GM23248 (cell line): ENCODE measurements around the gene THSD4. TPM values are rescaled to one million over a fixed set of nuclear protein-coding genes. Genes with fewer than 3 reads are reported as not detected.

ENCODE experiments used
- DNase-seq: peaks from one replicate; pipeline ENCODE4 v3.0.0-alpha.2; 2015
- H2AFZ ChIP-seq: fragments of 200-600 bp; sonication (generic); 2 replicates; pipeline ENCODE4 v1.6.1; 2016; ENCODE audit warnings: antibody characterized with exemption
- H3F3A ChIP-seq: fragments of 200-600 bp; sonication (generic); 2 replicates; pipeline ENCODE4 v1.6.1; 2016; ENCODE audit warnings: mild to moderate bottlenecking, antibody characterized with exemption, mixed run types; ENCODE audit not compliant: insufficient read depth
- H3K27ac ChIP-seq: fragments of 200-600 bp; sonication (generic); 2 replicates; pipeline ENCODE4 v1.5.1; 2016; ENCODE audit warnings: mild to moderate bottlenecking
- H3K27me3 ChIP-seq: fragments of 200-600 bp; sonication (generic); replicated peaks from 2 replicates; pipeline ENCODE4 v1.6.1; 2016; ENCODE audit warnings: mild to moderate bottlenecking; ENCODE audit not compliant: insufficient read depth
- H3K36me3 ChIP-seq: fragments of 200-600 bp; sonication (generic); 2 replicates; pipeline ENCODE4 v1.6.1; 2016; ENCODE audit warnings: low read depth, mild to moderate bottlenecking
- H3K4me1 ChIP-seq: fragments of 200-600 bp; sonication (generic); 2 replicates; pipeline ENCODE4 v1.6.1; 2016; ENCODE audit warnings: mild to moderate bottlenecking; ENCODE audit not compliant: insufficient read depth
- H3K4me2 ChIP-seq: fragments of 200-600 bp; sonication (generic); one replicate; pipeline ENCODE4 v1.6.1; 2016; ENCODE audit warnings: mild to moderate bottlenecking; ENCODE audit not compliant: unreplicated experiment
- H3K4me3 ChIP-seq: fragments of 200-600 bp; sonication (generic); 2 replicates; pipeline ENCODE4 v1.5.1; 2016; ENCODE audit warnings: mild to moderate bottlenecking
- H3K79me2 ChIP-seq: fragments of 200-600 bp; sonication (generic); 2 replicates; pipeline ENCODE4 v1.6.1; 2016; ENCODE audit warnings: mild to moderate bottlenecking; ENCODE audit not compliant: insufficient read depth
- H3K9ac ChIP-seq: fragments of 200-600 bp; sonication (generic); 2 replicates; pipeline ENCODE4 v1.6.1; 2016; ENCODE audit warnings: mild to moderate bottlenecking
- H3K9me2 ChIP-seq: fragments of 200-600 bp; sonication (generic); 2 replicates; pipeline ENCODE4 v1.6.1; 2016; ENCODE audit warnings: mixed run types, mild to moderate bottlenecking, moderate library complexity; ENCODE audit not compliant: insufficient read depth
- H3K9me3 ChIP-seq: fragments of 200-600 bp; sonication (generic); one replicate; pipeline ENCODE4 v1.6.1; 2017; ENCODE audit warnings: low read depth
- H4K20me1 ChIP-seq: fragments of 200-600 bp; sonication (generic); 2 replicates; pipeline ENCODE4 v1.6.0; 2016; ENCODE audit not compliant: insufficient read depth
- EZH2 ChIP-seq: fragments of 200-600 bp; sonication (generic); IDR thresholded peaks from 2 replicates; pipeline ENCODE4 v1.6.1; 2018; ENCODE audit warnings: antibody characterized with exemption, mild to moderate bottlenecking; ENCODE audit not compliant: insufficient read depth, poor library complexity, severe bottlenecking
- EZH2phosphoT487 ChIP-seq: fragments of 200-600 bp; sonication (generic); IDR thresholded peaks from 2 replicates; pipeline ENCODE4 v1.6.1; 2018; ENCODE audit warnings: antibody characterized with exemption, moderate library complexity, mild to moderate bottlenecking, low read depth; ENCODE audit not compliant: insufficient read depth
- WGBS, 2 experiments: methylation state at CpG; one replicate each; pipeline ENCODE4 v1.1.6; 2015 to 2017; ENCODE audit warnings: low lambda C conversion rate in 2 of 2, low coverage in 1 of 2; ENCODE audit errors: missing lambda C conversion rate in 2 of 2; 5-methylcytosine and 5-hydroxymethylcytosine counted together
- in situ Hi-C: fragments of 300-500 bp; cut with MboI; formaldehyde crosslinking; loops from 2 replicates; pipeline ENCODE4 v1.15.0; 2020
- polyA plus RNA-seq: library from polyadenylated mRNA; unstranded; fragments of >200 nt; fragmentation: Nextera tagmentation; extraction: Ambion mirVana; gene quantifications from 2 replicates; pipeline ENCODE4 v1.2.1, GENCODE V29; 2016
- total RNA-seq: library from RNA; depleted of rRNA; stranded (reverse); fragments of >200 nt; shearing (Covaris generic); gene quantifications from 2 replicates; pipeline ENCODE4 v1.2.3, GENCODE V29; 2014

The THSD4 gene
- total and polyA plus RNA-seq, 2 experiments from 2014 or later = 14.2 to 58.9 TPM

DNA sequence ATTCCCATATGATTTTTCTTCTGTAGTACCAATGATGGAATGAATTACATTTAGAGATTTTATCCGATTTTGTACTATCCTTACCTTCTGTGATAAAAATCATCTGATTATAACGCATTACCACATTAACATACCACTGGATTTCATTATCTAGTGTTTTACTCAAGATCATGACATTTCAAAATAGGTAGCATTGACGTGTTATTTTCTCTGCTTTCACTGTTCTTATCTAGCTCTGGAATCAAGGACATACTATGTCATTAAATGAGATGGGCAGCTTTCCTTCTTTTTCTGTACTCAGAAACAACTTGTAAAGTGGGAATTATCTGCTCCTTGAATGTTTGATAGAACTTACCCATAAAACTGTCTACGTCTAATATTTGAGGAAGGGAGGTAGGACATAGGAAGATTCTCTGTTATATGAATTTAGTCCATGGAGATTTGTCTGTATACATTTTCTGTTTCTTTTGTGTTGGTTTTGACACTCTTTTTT, 511.4 kb downstream of the THSD4 start:
- no peak for DNase-seq
- no peaks in the 10 kb centered on the region for H3K9me2 ChIP-seq
- in situ Hi-C loops = no loop called here
- no peaks in the 10 kb centered on the region for H3K9me3 ChIP-seq
- no peaks in the 10 kb centered on the region for H3K79me2 ChIP-seq
- H3K9ac ChIP-seq = no peak overlapping the region
- H3K4me2 ChIP-seq = no peak overlapping the region
- no peaks in the 10 kb centered on the region for H4K20me1 ChIP-seq
- no peaks in the 10 kb centered on the region for H3F3A ChIP-seq
- H3K4me1 ChIP-seq = no peaks in the 10 kb centered on the region
- TF ChIP-seq EZH2phosphoT487 (no peak), EZH2 (no peak)
- no peak overlapping the region for H2AFZ ChIP-seq
- H3K36me3 ChIP-seq = no peaks in the 10 kb centered on the region
- no peaks in the 10 kb centered on the region for H3K27me3 ChIP-seq
- WGBS, 2 experiments = 84 to 95% methylated on average over 4 of the region's 4 CpGs
- H3K4me3 ChIP-seq = no peak overlapping the region
- H3K27ac ChIP-seq = no peak overlapping the region

- TF ChIP-seq EZH2phosphoT487 = no peak
- no peak for TF ChIP-seq EZH2
- Histone ChIP-seq H3K9me3 (no peaks in the 10 kb centered on the region), H3K4me3 (no peak overlapping the region), H3F3A (no peaks in the 10 kb centered on the region), H3K79me2 (no peaks in the 10 kb centered on the region), H3K27me3 (no peaks in the 10 kb centered on the region), H4K20me1 (no peaks in the 10 kb centered on the region), H3K9me2 (no peaks in the 10 kb centered on the region), H3K27ac (no peak overlapping the region), H3K4me2 (no peak overlapping the region), H3K36me3 (no peaks in the 10 kb centered on the region), H3K4me1 (no peaks in the 10 kb centered on the region), H3K9ac (no peak overlapping the region), H2AFZ (no peak overlapping the region)
- peak; percentile 17 for DNase-seq
- in situ Hi-C loops = no loop called here
- WGBS, 2 experiments = 68 to 78% methylated on average over 2 of the region's 2 CpGs
Measured at GRCh38 chr15:71627188-71627587, 511.9 kb downstream of the THSD4 start.

DNA sequence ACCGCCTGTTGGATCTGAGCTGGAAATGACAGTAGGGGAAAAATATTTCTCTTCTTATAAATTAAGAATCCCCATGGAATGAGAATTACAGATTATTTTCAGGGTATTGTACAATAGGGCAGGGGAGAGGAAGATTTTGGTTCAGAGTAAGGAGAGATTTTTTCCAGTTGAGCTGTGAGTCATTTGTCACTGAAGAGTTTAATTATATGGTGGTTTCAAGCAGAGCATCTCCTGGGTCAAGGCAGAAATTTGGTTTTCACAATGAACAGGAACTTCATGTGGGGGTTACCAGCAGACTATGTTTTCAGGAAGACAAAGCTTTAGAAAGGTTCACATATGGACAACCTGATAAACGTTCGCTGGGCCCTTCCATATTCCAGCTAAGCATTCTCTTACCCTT, 512.3 kb downstream of the THSD4 start:
- Histone ChIP-seq H4K20me1 (no peaks in the 10 kb centered on the region), H3K4me1 (no peaks in the 10 kb centered on the region), H3F3A (no peaks in the 10 kb centered on the region), H3K9me2 (no peaks in the 10 kb centered on the region), H3K27ac (no peak overlapping the region), H2AFZ (no peak overlapping the region), H3K36me3 (no peaks in the 10 kb centered on the region), H3K9me3 (no peaks in the 10 kb centered on the region), H3K4me3 (no peak overlapping the region), H3K9ac (no peak overlapping the region), H3K27me3 (no peaks in the 10 kb centered on the region), H3K4me2 (no peak overlapping the region), H3K79me2 (no peaks in the 10 kb centered on the region)
- in situ Hi-C loops = no loop called here
- WGBS, 2 experiments = 84 to 85% methylated on average over 3 of the region's 3 CpGs
- no peak for TF ChIP-seq EZH2
- no peak for TF ChIP-seq EZH2phosphoT487
- peak; percentile 33 for DNase-seq

DNA sequence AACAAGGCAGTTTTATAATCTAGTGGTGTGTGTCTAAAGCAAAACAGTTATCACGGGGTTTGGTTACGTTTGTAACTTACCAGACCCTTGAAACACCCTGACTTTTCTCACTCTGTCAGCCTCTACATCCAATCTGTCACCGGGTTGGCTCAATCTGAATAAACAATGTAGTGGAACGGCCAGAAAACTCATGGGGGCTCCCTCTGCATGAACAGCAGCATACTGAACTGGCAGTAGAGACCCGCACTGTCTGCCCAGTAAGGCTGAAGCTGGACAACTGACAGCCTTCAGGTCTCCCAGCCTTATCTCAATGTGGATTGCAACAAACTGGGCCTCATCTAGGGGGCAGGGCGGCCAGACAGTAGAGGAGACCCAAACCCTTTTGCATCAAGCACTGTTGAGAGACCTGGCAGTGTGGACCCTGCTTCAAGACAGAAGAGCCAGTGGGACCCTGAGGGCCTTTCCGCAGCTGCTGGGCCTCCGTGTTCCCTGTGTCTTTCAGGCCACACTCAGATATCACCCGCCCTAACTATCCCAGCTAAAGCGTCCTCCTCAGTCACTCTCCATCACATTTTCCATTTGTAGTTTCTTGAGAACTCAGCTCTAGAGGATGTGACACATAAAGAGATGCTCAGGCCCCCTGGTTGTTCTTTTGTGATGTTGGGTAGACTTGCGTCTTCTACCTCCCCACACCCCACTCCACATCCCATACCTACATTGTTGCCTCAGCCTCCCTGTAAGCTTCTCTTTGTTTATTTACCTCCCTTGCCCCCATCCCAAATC, 513.9 kb downstream of the THSD4 start:
- WGBS, 2 experiments = 75 to 80% methylated on average over 11 of the region's 11 CpGs
- in situ Hi-C loops = no loop called here

More for the DNA sequence above, 513.9 kb downstream of the THSD4 start:
- no peaks in the 10 kb centered on the region for H3F3A ChIP-seq
- H3K9me2 ChIP-seq = no peaks in the 10 kb centered on the region
- no peaks in the 10 kb centered on the region for H3K4me1 ChIP-seq
- no peak overlapping the region for H3K9ac ChIP-seq
- H3K36me3 ChIP-seq = no peaks in the 10 kb centered on the region
- H2AFZ ChIP-seq = no peak overlapping the region
- no peak overlapping the region for H3K27ac ChIP-seq
- DNase-seq = no peak
- H3K4me3 ChIP-seq = no peak overlapping the region
- H3K79me2 ChIP-seq = no peaks in the 10 kb centered on the region
- H4K20me1 ChIP-seq = no peaks in the 10 kb centered on the region
- no peaks in the 10 kb centered on the region for H3K9me3 ChIP-seq
- H3K4me2 ChIP-seq = no peak overlapping the region
- TF ChIP-seq EZH2 = no peak
- TF ChIP-seq EZH2phosphoT487 = no peak
- H3K27me3 ChIP-seq = no peaks in the 10 kb centered on the region
